Transverse colon (tissue), 4 donors: ENCODE results near the gene SDK2. TPM values are rescaled to one million over a fixed set of nuclear protein-coding genes. Genes with fewer than 3 reads are reported as not detected.

ENCODE experiments used
- DNase-seq: peaks from one replicate; pipeline ENCODE4 v3.0.0-alpha.2; 2019
- H3K27ac ChIP-seq, 4 donors: fragments of 200-600 bp; sonication (generic); 2 replicates each; pipeline ENCODE4 v1.5.1; 2016 to 2018; ENCODE audit warnings: inconsistent platforms in 4 of 4
- H3K27me3 ChIP-seq: fragments of 200-600 bp; sonication (generic); 2 replicates; pipeline ENCODE4 v1.5.1; 2017; ENCODE audit warnings: inconsistent platforms
- H3K36me3 ChIP-seq, 4 donors: fragments of 200-600 bp; sonication (generic); 2 replicates each; pipeline ENCODE4 v1.5.1; 2017 to 2019; ENCODE audit warnings: inconsistent platforms in 4 of 4
- H3K4me1 ChIP-seq, 4 donors: fragments of 200-600 bp; sonication (generic); 2 replicates each; pipeline ENCODE4 v1.5.1; 2017 to 2020; ENCODE audit warnings: inconsistent platforms in 4 of 4
- H3K4me3 ChIP-seq, 4 donors: fragments of 200-600 bp; sonication (generic); 1 replicate in 1 of 4; 2 replicates in 3 of 4; pipeline versions ENCODE4 v1.5.1 to v1.6.1; 2017 to 2019; ENCODE audit warnings: inconsistent platforms in 4 of 4
- H3K9me3 ChIP-seq, 2 donors: fragments of 200-600 bp; sonication (generic); 2 replicates each; pipeline ENCODE4 v1.5.1; 2017 to 2019; ENCODE audit warnings: inconsistent platforms in 2 of 2
- CTCF ChIP-seq, 5 experiments: fragments of 200-600 bp in 3 of 5; fragments of 450-650 bp in 2 of 5; sonication (generic) in 3 of 5; IDR thresholded peaks; 1 replicate in 2 of 5; 2 replicates in 3 of 5; pipeline ENCODE4 v1.5.1; 2016 to 2017; ENCODE audit warnings: antibody characterized with exemption in 5 of 5, inconsistent platforms in 3 of 5, mild to moderate bottlenecking in 2 of 5, moderate library complexity in 1 of 5
- EP300 ChIP-seq: sonication (generic); formaldehyde crosslinking; IDR thresholded peaks from one replicate; pipeline ENCODE4 v1.6.1; 2017; ENCODE audit warnings: antibody characterized with exemption, low read depth
- POLR2A ChIP-seq: fragments of 450-650 bp; IDR thresholded peaks from one replicate; pipeline ENCODE4 v1.6.1; 2016; ENCODE audit warnings: antibody characterized with exemption, mild to moderate bottlenecking, moderate library complexity
- POLR2AphosphoS5 ChIP-seq, 3 donors: sonication (generic); formaldehyde crosslinking; IDR thresholded peaks; one replicate each; pipeline ENCODE4 v1.6.1; 2016; ENCODE audit warnings: antibody characterized with exemption in 3 of 3
- WGBS, 2 donors: methylation state at CpG; one replicate each; pipeline ENCODE4 v1.1.5; 2018; ENCODE audit warnings: low coverage in 1 of 2; 5-methylcytosine and 5-hydroxymethylcytosine counted together
- in situ Hi-C, 4 donors: fragments of 200-750 bp; cut with MboI; loops; one replicate each; pipeline versions ENCODE4 v1.15.0 to v1.15.1; 2017; ENCODE audit warnings: low sequenced_read_pairs in 3 of 4, low pct_ligation_motif_present in 1 of 4, low pct_unique_long_range_greater_than_20kb in 1 of 4
- intact Hi-C: fragments of 100-400 bp; cut with DNase I; formaldehyde crosslinking; loops from one replicate; pipeline ENCODE4 v1.15.1; 2023; ENCODE audit warnings: low total_unique reads
- total RNA-seq, 4 donors: library from RNA; depleted of rRNA; stranded (reverse); fragments of >200 nt; gene quantifications; one replicate each; pipeline ENCODE4 v1.1.0, GENCODE V29; 2016

The SDK2 gene
- total RNA-seq, 4 donors from 2014 or later, result 2.6 to 9.8 (median 3.4) TPM

GRCh38 chr17:73341350-73342049, 302.7 kb downstream of the SDK2 start:
- H3K4me1 ChIP-seq, result peaks cover 14 to 36% (median 22%) of the 10 kb centered on the region in 4 donors
- intact Hi-C loops (no loop called here), in situ Hi-C loops (no loop called here)
- no peak for DNase-seq
- no peaks in the 10 kb centered on the region for H3K9me3 ChIP-seq
- no peak overlapping the region for H3K4me3 ChIP-seq
- no peaks in the 10 kb centered on the region for H3K27me3 ChIP-seq
- no peaks in the 10 kb centered on the region for H3K36me3 ChIP-seq
- TF ChIP-seq POLR2AphosphoS5 (IDR thresholded peaks at IDR 0.05) (no peak), EP300 (no peak), CTCF (IDR thresholded peaks at IDR 0.05) (no peak), POLR2A (no peak)
- peak overlapping the region; percentile 68 to 88 (median 82) for H3K27ac ChIP-seq
- WGBS, 2 donors, result 49 to 62% methylated on average over 9 to 15 of the region's 15 CpGs

- WGBS, 2 donors, result 64 to 70% methylated on average over 3 to 7 of the region's 7 CpGs
- H3K9me3 ChIP-seq, result no peaks in the 10 kb centered on the region
- peak; percentile 32 for DNase-seq
- H3K4me1 ChIP-seq, result peaks cover 14 to 36% (median 22%) of the 10 kb centered on the region in 4 donors
- H3K4me3 ChIP-seq, result no peak overlapping the region
- no peaks in the 10 kb centered on the region for H3K36me3 ChIP-seq
- TF ChIP-seq POLR2AphosphoS5 (IDR thresholded peaks at IDR 0.05), result peak in 2 of 3 donors; percentile 8 to 27
- TF ChIP-seq POLR2A, result no peak
- TF ChIP-seq CTCF (IDR thresholded peaks at IDR 0.05), result peak in 2 of 5 experiments; percentile 6 to 27
- peak overlapping the region; percentile 53 to 88 (median 64) for H3K27ac ChIP-seq
- intact Hi-C loops (no loop called here), in situ Hi-C loops (no loop called here)
- H3K27me3 ChIP-seq, result no peaks in the 10 kb centered on the region
Measured at GRCh38 chr17:73340093-73340596, 304.1 kb downstream of the SDK2 start.

GRCh38 chr17:73338566-73339197, 305.6 kb downstream of the SDK2 start:
- Histone ChIP-seq H3K4me1 (peaks cover 14 to 31% (median 20%) of the 10 kb centered on the region in 4 donors), H3K9me3 (no peaks in the 10 kb centered on the region), H3K27me3 (no peaks in the 10 kb centered on the region), H3K4me3 (no peak overlapping the region), H3K36me3 (no peaks in the 10 kb centered on the region), H3K27ac (peak overlapping the region; percentile 45 to 77 (median 64))
- in situ Hi-C loops (no loop called here), intact Hi-C loops (no loop called here)
- no peak for DNase-seq
- 81 to 87% methylated on average over 6 to 20 of the region's 22 CpGs for WGBS, 2 donors
- TF ChIP-seq EP300 (no peak), POLR2A (no peak), POLR2AphosphoS5 (IDR thresholded peaks at IDR 0.05) (no peak), CTCF (IDR thresholded peaks at IDR 0.05) (no peak)

GRCh38 chr17:73338050-73338521, 306.2 kb downstream of the SDK2 start:
- DNase-seq, result no peak
- in situ Hi-C loops, result no loop called here

More at GRCh38 chr17:73338050-73338521, 306.2 kb downstream of the SDK2 start:
- 72 to 90% methylated on average over 3 to 13 of the region's 13 CpGs for WGBS, 2 donors
- H3K36me3 ChIP-seq, result no peaks in the 10 kb centered on the region
- H3K27me3 ChIP-seq, result no peaks in the 10 kb centered on the region
- intact Hi-C loops, result no loop called here
- TF ChIP-seq POLR2A (no peak), POLR2AphosphoS5 (IDR thresholded peaks at IDR 0.05) (no peak), EP300 (no peak), CTCF (IDR thresholded peaks at IDR 0.05) (no peak)
- H3K9me3 ChIP-seq, result no peaks in the 10 kb centered on the region
- no peak overlapping the region for H3K4me3 ChIP-seq
- H3K4me1 ChIP-seq, result peaks cover 10 to 25% (median 17%) of the 10 kb centered on the region in 4 donors
- peak overlapping the region; percentile 45 to 77 (median 64) for H3K27ac ChIP-seq
